NCI-H446 treated with DMSO at 0.1 percent for 48 hours (cell line): Measurements from ENCODE around the gene INSYN2B.
"Not testable (repeated sequence)": the region's sequence is repeated elsewhere in the genome, so short reads cannot be mapped to it uniquely, and the experiment has no call there.

Source experiments
- DNase-seq: peaks from one replicate; lab custom pipeline; 2025; lab: John Stamatoyannopoulos, UW

The INSYN2B gene

GRCh38 chr5:169848792-169849191 is 131.5 kb downstream of the INSYN2B start:
- no peak for DNase-seq

GRCh38 chr5:169848271-169848670 is 132.0 kb downstream of the INSYN2B start:
- DNase-seq = no peak

- DNase-seq = no peak
Observed at GRCh38 chr5:169847519-169847918, 132.8 kb downstream of the INSYN2B start.

- no peak for DNase-seq
Observed at GRCh38 chr5:169842699-169843098, 137.6 kb downstream of the INSYN2B start.

GRCh38 chr5:169840405-169840804 is 139.9 kb downstream of the INSYN2B start:
- DNase-seq = no peak

- no peak for DNase-seq
Observed at GRCh38 chr5:169838688-169839087, 141.6 kb downstream of the INSYN2B start.

GRCh38 chr5:169837686-169838085 is 142.6 kb downstream of the INSYN2B start:
- DNase-seq = no peak

GRCh38 chr5:169836835-169837536 is 143.3 kb downstream of the INSYN2B start:
- no peak for DNase-seq

- not testable (repeated sequence) for DNase-seq
Observed at GRCh38 chr5:169834540-169834939, 145.8 kb downstream of the INSYN2B start.

GRCh38 chr5:169833681-169834292 is 146.5 kb downstream of the INSYN2B start:
- DNase-seq = not testable (repeated sequence)

GRCh38 chr5:169832845-169833244 is 147.4 kb downstream of the INSYN2B start:
- DNase-seq = no peak

GRCh38 chr5:169832304-169832703 is 148.0 kb downstream of the INSYN2B start:
- DNase-seq = no peak

GRCh38 chr5:169831331-169831730 is 149.0 kb downstream of the INSYN2B start:
- no peak for DNase-seq

GRCh38 chr5:169828385-169828784 is 151.9 kb downstream of the INSYN2B start:
- DNase-seq = no peak

- no peak for DNase-seq
Observed at GRCh38 chr5:169827769-169828168, 152.5 kb downstream of the INSYN2B start.

- no peak for DNase-seq
Observed at GRCh38 chr5:169826618-169827017, 153.7 kb downstream of the INSYN2B start.

- no peak for DNase-seq
Observed at GRCh38 chr5:169817031-169817430, 163.3 kb downstream of the INSYN2B start.

- no peak for DNase-seq
Observed at GRCh38 chr5:169814522-169814921, 165.8 kb downstream of the INSYN2B start.
